GM21390 (cell line): ENCODE results near the gene WDR18.

ENCODE experiments used
- ATAC-seq: cut with Tn5 transposase; IDR thresholded peaks from one replicate; pipeline ENCODE4 v1.9.1; 2021; ENCODE audit not compliant: unreplicated experiment

The WDR18 gene

GRCh38 chr19:1040476-1041271 lies 56.5 kb downstream of the WDR18 start:
- ATAC-seq, result peak; percentile 29

DNA sequence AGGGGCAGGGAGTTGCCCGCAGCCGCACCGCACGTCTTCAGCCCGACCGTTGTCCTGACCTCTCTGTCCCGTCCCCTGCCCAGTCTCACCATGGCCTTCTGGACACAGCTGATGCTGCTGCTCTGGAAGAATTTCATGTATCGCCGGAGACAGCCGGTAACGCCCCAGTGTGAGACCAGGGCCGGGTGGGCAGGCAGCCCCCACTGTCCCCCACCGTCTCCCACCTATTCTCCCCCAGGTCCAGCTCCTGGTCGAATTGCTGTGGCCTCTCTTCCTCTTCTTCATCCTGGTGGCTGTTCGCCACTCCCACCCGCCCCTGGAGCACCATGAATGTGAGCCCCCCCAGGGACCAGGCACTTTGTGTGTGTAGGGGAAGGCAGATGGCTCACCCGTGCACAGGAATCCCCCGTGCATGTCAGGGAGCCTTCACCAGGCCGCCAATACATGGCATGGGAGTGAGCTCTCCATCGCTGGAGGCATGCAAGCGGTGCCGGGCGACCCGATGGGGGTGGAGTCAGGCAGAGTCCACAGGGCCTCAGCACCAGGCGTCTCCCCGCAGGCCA lies 57.2 kb downstream of the WDR18 start:
- no peak for ATAC-seq

DNA sequence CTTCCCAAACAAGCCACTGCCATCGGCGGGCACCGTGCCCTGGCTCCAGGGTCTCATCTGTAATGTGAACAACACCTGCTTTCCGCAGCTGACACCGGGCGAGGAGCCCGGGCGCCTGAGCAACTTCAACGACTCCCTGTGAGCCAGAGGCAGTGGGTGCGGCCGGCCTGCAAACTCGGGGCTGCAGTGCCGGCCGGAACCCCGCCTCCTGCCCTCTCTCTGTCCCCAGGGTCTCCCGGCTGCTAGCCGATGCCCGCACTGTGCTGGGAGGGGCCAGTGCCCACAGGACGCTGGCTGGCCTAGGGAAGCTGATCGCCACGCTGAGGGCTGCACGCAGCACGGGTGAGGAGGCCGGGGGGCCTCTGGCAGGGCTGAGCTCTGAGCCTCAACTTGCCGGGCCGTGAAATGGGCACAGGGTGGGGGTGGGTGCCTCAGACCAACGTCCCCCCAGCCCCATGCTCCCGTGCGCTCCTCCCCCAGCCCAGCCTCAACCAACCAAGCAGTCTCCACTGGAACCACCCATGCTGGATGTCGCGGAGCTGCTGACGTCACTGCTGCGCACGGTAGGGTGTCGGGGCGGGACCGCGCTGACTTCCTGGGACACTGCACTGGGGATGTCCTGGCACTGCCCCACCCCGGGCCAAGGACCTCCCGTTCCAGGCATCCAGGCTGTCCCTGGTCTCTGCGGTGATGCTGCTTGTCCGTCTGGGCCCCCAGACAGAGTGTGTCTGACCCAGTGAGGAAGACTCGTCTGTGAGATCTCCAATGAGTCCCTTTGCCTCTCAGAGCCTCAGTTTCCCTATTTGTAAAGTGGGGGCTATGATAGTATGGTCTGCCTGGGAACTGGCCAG lies 57.9 kb downstream of the WDR18 start:
- no peak for ATAC-seq

DNA sequence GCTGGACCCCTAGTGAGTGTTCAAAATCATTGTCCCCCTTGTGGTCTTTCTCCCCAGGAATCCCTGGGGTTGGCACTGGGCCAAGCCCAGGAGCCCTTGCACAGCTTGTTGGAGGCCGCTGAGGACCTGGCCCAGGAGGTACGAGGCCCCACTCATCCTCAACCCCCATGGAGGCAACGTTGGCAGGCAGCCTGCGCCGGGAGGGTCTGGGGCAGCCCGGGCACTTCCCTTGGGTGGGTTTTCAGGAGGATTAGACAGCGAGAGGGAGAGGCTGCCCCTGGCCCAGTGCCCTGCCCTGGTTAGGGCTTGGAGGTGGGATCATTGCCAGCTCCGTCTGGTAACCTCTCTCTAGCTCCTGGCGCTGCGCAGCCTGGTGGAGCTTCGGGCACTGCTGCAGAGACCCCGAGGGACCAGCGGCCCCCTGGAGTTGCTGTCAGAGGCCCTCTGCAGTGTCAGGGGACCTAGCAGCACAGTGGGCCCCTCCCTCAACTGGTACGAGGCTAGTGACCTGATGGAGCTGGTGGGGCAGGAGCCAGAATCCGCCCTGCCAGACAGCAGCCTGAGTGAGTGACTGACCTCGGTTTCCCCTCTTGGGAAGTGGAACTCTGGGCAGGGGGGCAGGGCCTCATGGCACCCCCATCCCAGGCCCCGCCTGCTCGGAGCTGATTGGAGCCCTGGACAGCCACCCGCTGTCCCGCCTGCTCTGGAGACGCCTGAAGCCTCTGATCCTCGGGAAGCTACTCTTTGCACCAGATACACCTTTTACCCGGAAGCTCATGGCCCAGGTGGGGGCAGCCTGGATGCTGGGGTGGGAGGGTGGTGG lies 58.8 kb downstream of the WDR18 start:
- no peak for ATAC-seq
